Right cardiac atrium (tissue), 5 donors: Measurements from ENCODE around the gene ZSCAN5C. TPM values are rescaled to one million over a fixed set of nuclear protein-coding genes. Genes with fewer than 3 reads are reported as not detected.
"Not testable (repeated sequence)": the region's sequence is repeated elsewhere in the genome, so short reads cannot be mapped to it uniquely, and the experiment has no call there.

Experiments
- ATAC-seq, 2 donors: fragments of 200-7000 bp; cut with Tn5 transposase; one replicate each; pipeline versions ENCODE4 v1.8.0 to v1.9.1; 2020; ENCODE audit warnings: moderate library complexity in 2 of 2, mild to moderate bottlenecking in 1 of 2
- DNase-seq, 3 donors: peaks; one replicate each; pipeline ENCODE4 v3.0.0-alpha.2; 2020
- H3K27ac ChIP-seq: one replicate; pipeline ENCODE4 v1.5.1; 2013; ENCODE audit warnings: mild to moderate bottlenecking, low read length, control low read depth, moderate library complexity
- H3K27me3 ChIP-seq: one replicate; pipeline ENCODE4 v1.6.1; 2013; ENCODE audit not compliant: control insufficient read depth, insufficient read depth
- H3K4me1 ChIP-seq: one replicate; pipeline ENCODE4 v1.6.1; 2013; ENCODE audit warnings: low read length; ENCODE audit not compliant: control insufficient read depth, insufficient read depth
- H3K4me3 ChIP-seq: one replicate; pipeline ENCODE4 v1.5.1; 2013; ENCODE audit warnings: low read length, control low read depth
- H3K9me3 ChIP-seq: one replicate; pipeline ENCODE4 v1.6.1; 2013; ENCODE audit warnings: low read length; ENCODE audit not compliant: control insufficient read depth
- WGBS: extraction: QIAGEN DNeasy Blood & Tissue Kit; methylation state at CpG from one replicate; pipeline ENCODE4 v1.1.7; 2013; 5-methylcytosine and 5-hydroxymethylcytosine counted together
- intact Hi-C, 4 donors: fragments of 100-400 bp; cut with DNase I; formaldehyde crosslinking; loops; one replicate each; pipeline versions ENCODE4 v1.11.0 to v1.14.0; 2022 to 2023
- polyA plus RNA-seq: library from polyadenylated mRNA; stranded (reverse); fragments of 200-250 nt; gene quantifications from one replicate; pipeline ENCODE4 v1.2.3, GENCODE V29; 2013
- total RNA-seq, 4 donors: library from RNA; stranded (reverse); fragmentation: NEBNext Ultra II Directional; extraction: Animal tissue kit (Norgen Biotek cat#: 25700); gene quantifications; one replicate each; pipeline ENCODE4 v1.2.1, GENCODE V29; 2021
- donor health status: healthy with polysubstance abuse.
- donor health status: DM: no; HTN: yes; CAD: no.
- donor health status: DM: no; HTN: no; CAD: no.
- donor health status: DM: no; HTN: yes; CAD: no; lungs with severe emphysema.
- donor health status: DM: yes; HTN: yes; CAD: no.

ZSCAN5C gene
- total and polyA plus RNA-seq, 5 donors: not detected

- intact Hi-C loops: no loop called here
- Histone ChIP-seq H3K4me3 (no peak overlapping the region), H3K4me1 (no peaks in the 10 kb centered on the region), H3K9me3 (no peaks in the 10 kb centered on the region), H3K27me3 (no peaks in the 10 kb centered on the region), H3K27ac (no peak overlapping the region)
- ATAC-seq (peak in 1 of 2 donors; percentile 10), DNase-seq (no peak)
- 87% methylated on average over 13 of the region's 13 CpGs for WGBS
Observed at GRCh38 chr19:56163097-56163496, 39.0 kb upstream of the ZSCAN5C start.

- intact Hi-C loops: no loop called here
- H3K9me3 ChIP-seq: no peaks in the 10 kb centered on the region
- H3K4me3 ChIP-seq: no peak overlapping the region
- no peak overlapping the region for H3K27ac ChIP-seq
- H3K27me3 ChIP-seq: no peaks in the 10 kb centered on the region
- 37% methylated on average over 7 of the region's 7 CpGs for WGBS
- DNase-seq (no peak), ATAC-seq (no peak)
- H3K4me1 ChIP-seq: no peaks in the 10 kb centered on the region
Observed at GRCh38 chr19:56167064-56167578, 35.0 kb upstream of the ZSCAN5C start.

GRCh38 chr19:56170261-56170660 is 31.8 kb upstream of the ZSCAN5C start:
- Histone ChIP-seq H3K9me3 (no peaks in the 10 kb centered on the region), H3K4me1 (no peaks in the 10 kb centered on the region), H3K27me3 (no peaks in the 10 kb centered on the region), H3K4me3 (no peak overlapping the region), H3K27ac (no peak overlapping the region)
- peak in 1 of 2 donors; percentile 39 for ATAC-seq
- 56% methylated on average over 14 of the region's 14 CpGs for WGBS
- intact Hi-C loops: loop anchor here in 3 of 4 donors (5.0 kb wide), 2 partner anchors 93 to 103 kb away; no protein-coding TSS in a partner anchor
- DNase-seq: no peak

- Histone ChIP-seq H3K4me1 (no peaks in the 10 kb centered on the region), H3K9me3 (no peaks in the 10 kb centered on the region), H3K27me3 (no peaks in the 10 kb centered on the region), H3K4me3 (no peak overlapping the region), H3K27ac (no peak overlapping the region)
- intact Hi-C loops: loop anchor here in 3 of 4 donors (5.0 kb wide), 2 partner anchors 97 to 107 kb away; no protein-coding TSS in a partner anchor
- 7% methylated on average over 9 of the region's 9 CpGs for WGBS
- ATAC-seq: no peak
- DNase-seq: no peak
Observed at GRCh38 chr19:56174086-56174485, 28.0 kb upstream of the ZSCAN5C start.

- no peak for ATAC-seq
- 40% methylated on average over 11 of the region's 11 CpGs for WGBS
- Histone ChIP-seq H3K4me3 (no peak overlapping the region), H3K27ac (no peak overlapping the region), H3K4me1 (no peaks in the 10 kb centered on the region), H3K27me3 (no peaks in the 10 kb centered on the region), H3K9me3 (no peaks in the 10 kb centered on the region)
- intact Hi-C loops: loop anchor here in 3 of 4 donors (5.0 kb wide), 2 partner anchors 97 to 107 kb away; no protein-coding TSS in a partner anchor
- no peak for DNase-seq
Observed at GRCh38 chr19:56174550-56174949, 27.5 kb upstream of the ZSCAN5C start.

- intact Hi-C loops, DNase-seq, H3K4me1 ChIP-seq, H3K27me3 ChIP-seq, H3K27ac ChIP-seq, H3K4me3 ChIP-seq, ATAC-seq, H3K9me3 ChIP-seq: not testable (repeated sequence)
- WGBS: 49% methylated on average over 15 of the region's 15 CpGs
Observed at GRCh38 chr19:56175861-56176307, 26.2 kb upstream of the ZSCAN5C start, which contains the start of gene GALP. TSS of gene GALP (plus strand) at chr19:56176008. CDS start at chr19:56177109, 1,101 bp downstream.

- 72% methylated on average over 10 of the region's 11 CpGs for WGBS
- intact Hi-C loops, H3K4me1 ChIP-seq, DNase-seq, ATAC-seq, H3K27ac ChIP-seq, H3K27me3 ChIP-seq, H3K9me3 ChIP-seq, H3K4me3 ChIP-seq: not testable (repeated sequence)
Observed at GRCh38 chr19:56176310-56176709, 25.8 kb upstream of the ZSCAN5C start.

- H3K4me3 ChIP-seq: no peak overlapping the region
- no peak for ATAC-seq
- no peaks in the 10 kb centered on the region for H3K4me1 ChIP-seq
- H3K27ac ChIP-seq: no peak overlapping the region
- no peak for DNase-seq
- WGBS: 78% methylated on average over 18 of the region's 18 CpGs
- H3K27me3 ChIP-seq: no peaks in the 10 kb centered on the region
- intact Hi-C loops: no loop called here
- no peaks in the 10 kb centered on the region for H3K9me3 ChIP-seq
Observed at GRCh38 chr19:56176881-56177280, 25.2 kb upstream of the ZSCAN5C start.

- H3K27me3 ChIP-seq: no peaks in the 10 kb centered on the region
- intact Hi-C loops: no loop called here
- ATAC-seq (no peak), DNase-seq (no peak)
- no peak overlapping the region for H3K27ac ChIP-seq
- no peak overlapping the region for H3K4me3 ChIP-seq
- H3K9me3 ChIP-seq: no peaks in the 10 kb centered on the region
- H3K4me1 ChIP-seq: no peaks in the 10 kb centered on the region
- 69% methylated on average over 11 of the region's 11 CpGs for WGBS
Observed at GRCh38 chr19:56177564-56178243, 24.4 kb upstream of the ZSCAN5C start.

- H3K4me1 ChIP-seq: no peaks in the 10 kb centered on the region
- 75% methylated on average over 17 of the region's 17 CpGs for WGBS
- intact Hi-C loops: no loop called here
- no peaks in the 10 kb centered on the region for H3K27me3 ChIP-seq
- H3K9me3 ChIP-seq: no peaks in the 10 kb centered on the region
- no peak overlapping the region for H3K4me3 ChIP-seq
- DNase-seq (no peak), ATAC-seq (no peak)
- H3K27ac ChIP-seq: no peak overlapping the region
Observed at GRCh38 chr19:56189785-56190184, 12.3 kb upstream of the ZSCAN5C start.

GRCh38 chr19:56191115-56191514 is 11.0 kb upstream of the ZSCAN5C start:
- no peaks in the 10 kb centered on the region for H3K27me3 ChIP-seq
- H3K9me3 ChIP-seq: no peaks in the 10 kb centered on the region
- H3K27ac ChIP-seq: no peak overlapping the region
- no peak overlapping the region for H3K4me3 ChIP-seq
- 69% methylated on average over 7 of the region's 7 CpGs for WGBS
- no peak for DNase-seq
- no peaks in the 10 kb centered on the region for H3K4me1 ChIP-seq
- ATAC-seq: no peak
- intact Hi-C loops: no loop called here
